K562 (cell line): ENCODE measurements around the gene ZC3H10. TPM values are rescaled to one million over a fixed set of nuclear protein-coding genes. Genes with fewer than 3 reads are reported as not detected.

Source experiments
- CAMTA2 ChIP-seq: fragments of 250-450 bp; sonication (Bioruptor Pico); conservative IDR thresholded peaks from 2 replicates; pipeline ENCODE4 v1.5.1; 2022
- CHCHD3 ChIP-seq: fragments of 250-450 bp; sonication (Bioruptor Pico); IDR thresholded peaks from 2 replicates; pipeline ENCODE4 v2.1.2; 2022; ENCODE audit warnings: mild to moderate bottlenecking
- FOSL1 ChIP-seq: fragments of 200-800 bp; sonication (Bioruptor generic); conservative IDR thresholded peaks from 2 replicates; pipeline ENCODE4 v1.6.1; 2016; ENCODE audit warnings: missing genetic modification characterization, missing compliant biosample characterization
- FOXA1 ChIP-seq: fragments of 450-650 bp; IDR thresholded peaks from 2 replicates; pipeline ENCODE4 v1.6.1; 2016; ENCODE audit warnings: mild to moderate bottlenecking, borderline replicate concordance
- HMGN3 ChIP-seq: IDR thresholded peaks from 2 replicates; pipeline ENCODE4 v1.6.1; 2011; ENCODE audit warnings: borderline replicate concordance, low read depth, mild to moderate bottlenecking, mixed read lengths, low read length; ENCODE audit not compliant: insufficient read length; ENCODE audit errors: extremely low read depth
- IFI16 ChIP-seq: fragments of 250-450 bp; sonication (Bioruptor Pico); IDR thresholded peaks from 2 replicates; pipeline ENCODE4 v2.1.2; 2022; ENCODE audit warnings: mild to moderate bottlenecking, inconsistent platforms
- PPARD ChIP-seq: fragments of 250-450 bp; sonication (Bioruptor Pico); IDR thresholded peaks from 2 replicates; pipeline ENCODE4 v1.8.0; 2022; ENCODE audit warnings: inconsistent platforms, mild to moderate bottlenecking, moderate library complexity
- RAD21 ChIP-seq, 2 experiments: fragments of 250-450 bp in 1 of 2; fragments of 450-650 bp in 1 of 2; sonication (Bioruptor Pico) in 1 of 2; formaldehyde crosslinking in 1 of 2; IDR thresholded peaks in 1 of 2; conservative IDR thresholded peaks in 1 of 2; 2 replicates each; pipeline versions ENCODE4 v1.4.0 to v1.8.0; 2020 to 2022; ENCODE audit warnings: mild to moderate bottlenecking in 2 of 2, moderate library complexity in 1 of 2
- ZNF263 ChIP-seq: sonication (generic); formaldehyde crosslinking; IDR thresholded peaks from 2 replicates; pipeline ENCODE4 v1.8.0; 2022; ENCODE audit warnings: mild to moderate bottlenecking, missing genetic modification reagents, borderline replicate concordance
- ZNF644 ChIP-seq: fragments of 200-800 bp; sonication (Bioruptor generic); IDR thresholded peaks from 2 replicates; pipeline ENCODE4 v1.6.1; 2016; ENCODE audit warnings: low read depth, missing genetic modification characterization, missing compliant biosample characterization
- polyA plus RNA-seq, 8 experiments: library from polyadenylated mRNA; depleted of rRNA in 4 of 8; stranded (reverse) in 5 of 8; unstranded in 3 of 8; fragments of >200 nt; fragmentation: Nextera tagmentation in 2 of 8; fragmentation: Illumina TruSeq in 1 of 8; extraction: Ambion mirVana in 2 of 8; extraction: Trizol in 1 of 8; gene quantifications; 2 replicates each; pipeline versions ENCODE4 v1.2.1 to v1.2.3, GENCODE V29; 2011 to 2014; ENCODE audit warnings: inconsistent platforms in 1 of 8, missing spikeins in 1 of 8
- total RNA-seq, 7 experiments: library from RNA; depleted of rRNA in 6 of 7; stranded (reverse); fragments of >200 nt in 6 of 7; fragmentation: Illumina TruSeq in 2 of 7; extraction: Trizol in 2 of 7; gene quantifications; 2 replicates each; pipeline versions ENCODE4 v1.2.1 to v1.2.3, GENCODE V29; 2011 to 2021; ENCODE audit warnings: low replicate concordance in 1 of 7
- TF ChIP-seq, protein P1 (sequence below): fragments of 450-650 bp; IDR thresholded peaks from 2 replicates; pipeline ENCODE4 v1.7.0; 2016; ENCODE audit warnings: borderline replicate concordance
- TF ChIP-seq, protein P2 (sequence below): fragments of 250-450 bp; sonication (Bioruptor Pico); IDR thresholded peaks from 2 replicates; pipeline ENCODE4 v1.9.0; 2021; ENCODE audit warnings: mild to moderate bottlenecking
- TF ChIP-seq, protein P3 (sequence below): IDR thresholded peaks from 3 replicates; pipeline ENCODE4 v1.6.1; 2011; ENCODE audit warnings: borderline replicate concordance, mild to moderate bottlenecking, moderate library complexity; ENCODE audit not compliant: insufficient read length; ENCODE audit errors: extremely low read depth
- TF ChIP-seq, protein P4 (sequence below): fragments of 200-800 bp; sonication (Bioruptor generic); IDR thresholded peaks from 2 replicates; pipeline ENCODE4 v1.6.1; 2016; ENCODE audit warnings: missing genetic modification characterization, missing compliant biosample characterization

The ZC3H10 gene
- total and polyA plus RNA-seq, 9 of the 15 experiments (the other 6 are each of a cell fraction or from before 2014, with no cell fraction given) = 0.31 to 4.1 (median 1.6) TPM

DNA sequence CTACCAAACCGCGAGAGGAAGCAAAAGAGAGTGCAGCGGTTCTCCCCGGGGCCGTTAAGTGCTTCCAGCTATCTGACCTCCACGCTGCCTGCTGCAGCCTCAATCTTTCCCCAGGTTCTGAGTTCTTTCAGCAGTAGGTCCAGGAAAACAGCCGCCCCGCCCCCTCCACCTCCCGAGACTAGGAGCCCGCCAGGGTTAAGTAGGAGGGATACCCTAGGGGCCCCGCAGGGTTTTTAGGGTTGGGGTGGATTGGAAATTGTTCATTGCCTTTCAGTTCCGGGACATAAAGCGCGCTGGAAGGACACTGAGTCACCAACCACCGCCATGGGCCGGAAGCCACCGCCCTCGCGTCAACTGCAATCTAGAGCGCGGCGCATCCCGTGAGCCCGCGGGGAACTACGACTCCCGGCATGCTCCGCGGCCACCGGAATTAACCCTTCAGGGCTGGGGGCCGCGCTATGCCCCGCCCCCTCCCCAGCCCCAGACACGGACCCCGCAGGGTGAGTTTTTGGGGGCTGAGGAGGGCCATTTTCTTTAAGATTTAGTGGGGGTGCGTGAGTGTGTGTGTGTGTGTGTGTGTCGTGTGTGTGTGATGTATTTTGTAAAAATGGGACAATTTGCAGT is 34.2 kb downstream of the ZC3H10 start, which contains the start of gene MYL6B (continued):
- TF ChIP-seq, protein P1, sequence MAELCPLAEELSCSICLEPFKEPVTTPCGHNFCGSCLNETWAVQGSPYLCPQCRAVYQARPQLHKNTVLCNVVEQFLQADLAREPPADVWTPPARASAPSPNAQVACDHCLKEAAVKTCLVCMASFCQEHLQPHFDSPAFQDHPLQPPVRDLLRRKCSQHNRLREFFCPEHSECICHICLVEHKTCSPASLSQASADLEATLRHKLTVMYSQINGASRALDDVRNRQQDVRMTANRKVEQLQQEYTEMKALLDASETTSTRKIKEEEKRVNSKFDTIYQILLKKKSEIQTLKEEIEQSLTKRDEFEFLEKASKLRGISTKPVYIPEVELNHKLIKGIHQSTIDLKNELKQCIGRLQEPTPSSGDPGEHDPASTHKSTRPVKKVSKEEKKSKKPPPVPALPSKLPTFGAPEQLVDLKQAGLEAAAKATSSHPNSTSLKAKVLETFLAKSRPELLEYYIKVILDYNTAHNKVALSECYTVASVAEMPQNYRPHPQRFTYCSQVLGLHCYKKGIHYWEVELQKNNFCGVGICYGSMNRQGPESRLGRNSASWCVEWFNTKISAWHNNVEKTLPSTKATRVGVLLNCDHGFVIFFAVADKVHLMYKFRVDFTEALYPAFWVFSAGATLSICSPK = no peak
- TF ChIP-seq, protein P2, sequence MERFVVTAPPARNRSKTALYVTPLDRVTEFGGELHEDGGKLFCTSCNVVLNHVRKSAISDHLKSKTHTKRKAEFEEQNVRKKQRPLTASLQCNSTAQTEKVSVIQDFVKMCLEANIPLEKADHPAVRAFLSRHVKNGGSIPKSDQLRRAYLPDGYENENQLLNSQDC (CRISPR knock-in tag) = no peak
- TF ChIP-seq ZNF263 = no peak
- no peak for TF ChIP-seq RAD21 (CRISPR knock-in tag; conservative IDR thresholded peaks at IDR 0.05 in 1 of 2, IDR thresholded peaks at IDR 0.05 in 1 of 2)
- peak; percentile 91 for TF ChIP-seq FOSL1 (tag)
- TF ChIP-seq, protein P3, sequence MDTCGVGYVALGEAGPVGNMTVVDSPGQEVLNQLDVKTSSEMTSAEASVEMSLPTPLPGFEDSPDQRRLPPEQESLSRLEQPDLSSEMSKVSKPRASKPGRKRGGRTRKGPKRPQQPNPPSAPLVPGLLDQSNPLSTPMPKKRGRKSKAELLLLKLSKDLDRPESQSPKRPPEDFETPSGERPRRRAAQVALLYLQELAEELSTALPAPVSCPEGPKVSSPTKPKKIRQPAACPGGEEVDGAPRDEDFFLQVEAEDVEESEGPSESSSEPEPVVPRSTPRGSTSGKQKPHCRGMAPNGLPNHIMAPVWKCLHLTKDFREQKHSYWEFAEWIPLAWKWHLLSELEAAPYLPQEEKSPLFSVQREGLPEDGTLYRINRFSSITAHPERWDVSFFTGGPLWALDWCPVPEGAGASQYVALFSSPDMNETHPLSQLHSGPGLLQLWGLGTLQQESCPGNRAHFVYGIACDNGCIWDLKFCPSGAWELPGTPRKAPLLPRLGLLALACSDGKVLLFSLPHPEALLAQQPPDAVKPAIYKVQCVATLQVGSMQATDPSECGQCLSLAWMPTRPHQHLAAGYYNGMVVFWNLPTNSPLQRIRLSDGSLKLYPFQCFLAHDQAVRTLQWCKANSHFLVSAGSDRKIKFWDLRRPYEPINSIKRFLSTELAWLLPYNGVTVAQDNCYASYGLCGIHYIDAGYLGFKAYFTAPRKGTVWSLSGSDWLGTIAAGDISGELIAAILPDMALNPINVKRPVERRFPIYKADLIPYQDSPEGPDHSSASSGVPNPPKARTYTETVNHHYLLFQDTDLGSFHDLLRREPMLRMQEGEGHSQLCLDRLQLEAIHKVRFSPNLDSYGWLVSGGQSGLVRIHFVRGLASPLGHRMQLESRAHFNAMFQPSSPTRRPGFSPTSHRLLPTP = no peak
- TF ChIP-seq CAMTA2 (CRISPR knock-in tag) = no peak
- no peak for TF ChIP-seq FOXA1
- TF ChIP-seq HMGN3 = peak; percentile 86
- no peak for TF ChIP-seq CHCHD3 (CRISPR knock-in tag)
- TF ChIP-seq IFI16 (CRISPR knock-in tag) = no peak
- no peak for TF ChIP-seq PPARD
- TF ChIP-seq, protein P4, sequence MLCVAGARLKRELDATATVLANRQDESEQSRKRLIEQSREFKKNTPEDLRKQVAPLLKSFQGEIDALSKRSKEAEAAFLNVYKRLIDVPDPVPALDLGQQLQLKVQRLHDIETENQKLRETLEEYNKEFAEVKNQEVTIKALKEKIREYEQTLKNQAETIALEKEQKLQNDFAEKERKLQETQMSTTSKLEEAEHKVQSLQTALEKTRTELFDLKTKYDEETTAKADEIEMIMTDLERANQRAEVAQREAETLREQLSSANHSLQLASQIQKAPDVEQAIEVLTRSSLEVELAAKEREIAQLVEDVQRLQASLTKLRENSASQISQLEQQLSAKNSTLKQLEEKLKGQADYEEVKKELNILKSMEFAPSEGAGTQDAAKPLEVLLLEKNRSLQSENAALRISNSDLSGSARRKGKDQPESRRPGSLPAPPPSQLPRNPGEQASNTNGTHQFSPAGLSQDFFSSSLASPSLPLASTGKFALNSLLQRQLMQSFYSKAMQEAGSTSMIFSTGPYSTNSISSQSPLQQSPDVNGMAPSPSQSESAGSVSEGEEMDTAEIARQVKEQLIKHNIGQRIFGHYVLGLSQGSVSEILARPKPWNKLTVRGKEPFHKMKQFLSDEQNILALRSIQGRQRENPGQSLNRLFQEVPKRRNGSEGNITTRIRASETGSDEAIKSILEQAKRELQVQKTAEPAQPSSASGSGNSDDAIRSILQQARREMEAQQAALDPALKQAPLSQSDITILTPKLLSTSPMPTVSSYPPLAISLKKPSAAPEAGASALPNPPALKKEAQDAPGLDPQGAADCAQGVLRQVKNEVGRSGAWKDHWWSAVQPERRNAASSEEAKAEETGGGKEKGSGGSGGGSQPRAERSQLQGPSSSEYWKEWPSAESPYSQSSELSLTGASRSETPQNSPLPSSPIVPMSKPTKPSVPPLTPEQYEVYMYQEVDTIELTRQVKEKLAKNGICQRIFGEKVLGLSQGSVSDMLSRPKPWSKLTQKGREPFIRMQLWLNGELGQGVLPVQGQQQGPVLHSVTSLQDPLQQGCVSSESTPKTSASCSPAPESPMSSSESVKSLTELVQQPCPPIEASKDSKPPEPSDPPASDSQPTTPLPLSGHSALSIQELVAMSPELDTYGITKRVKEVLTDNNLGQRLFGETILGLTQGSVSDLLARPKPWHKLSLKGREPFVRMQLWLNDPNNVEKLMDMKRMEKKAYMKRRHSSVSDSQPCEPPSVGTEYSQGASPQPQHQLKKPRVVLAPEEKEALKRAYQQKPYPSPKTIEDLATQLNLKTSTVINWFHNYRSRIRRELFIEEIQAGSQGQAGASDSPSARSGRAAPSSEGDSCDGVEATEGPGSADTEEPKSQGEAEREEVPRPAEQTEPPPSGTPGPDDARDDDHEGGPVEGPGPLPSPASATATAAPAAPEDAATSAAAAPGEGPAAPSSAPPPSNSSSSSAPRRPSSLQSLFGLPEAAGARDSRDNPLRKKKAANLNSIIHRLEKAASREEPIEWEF (CRISPR knock-in tag) = no peak
- TF ChIP-seq ZNF644 (tag) = no peak
